ENCODE data around the gene WNT6.

DNA sequence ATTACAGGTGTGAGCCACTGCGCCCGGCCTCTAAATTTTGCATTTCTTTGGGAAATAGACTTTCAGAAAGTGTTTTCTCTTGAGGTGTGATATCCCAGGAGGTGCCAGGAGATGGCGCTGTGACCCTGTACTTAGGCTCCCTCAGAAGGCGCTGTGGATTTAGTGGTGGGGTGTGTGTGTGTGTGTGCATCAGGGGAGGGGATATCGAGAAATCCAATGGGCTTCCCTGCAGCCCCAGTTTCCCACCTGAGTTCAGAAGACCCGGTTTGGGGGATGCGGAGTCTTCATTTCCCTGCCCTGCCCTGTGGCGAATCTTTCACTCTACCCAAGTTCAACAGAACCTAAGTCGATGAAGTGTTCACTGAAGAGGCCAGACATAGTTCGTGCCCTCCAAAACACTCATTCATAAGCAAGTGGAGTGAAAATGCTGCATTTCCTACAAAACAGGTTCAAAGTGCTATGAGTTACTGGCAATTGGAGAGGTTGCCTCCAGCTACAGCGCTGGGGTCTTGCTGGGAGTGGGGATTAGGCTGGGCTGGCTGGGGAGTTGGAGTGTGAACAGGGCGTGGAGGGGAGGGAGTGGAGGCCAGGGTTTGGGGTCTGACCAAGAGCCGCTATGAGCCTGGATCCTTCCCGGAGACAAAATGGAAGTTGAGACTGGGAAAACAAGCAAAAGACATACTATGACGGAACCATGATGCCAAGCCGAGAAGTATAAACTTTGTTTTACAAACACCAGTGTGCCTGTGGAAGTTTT is 6.5 kb upstream of the WNT6 start:
- TF ChIP-seq POLR2AphosphoS5 (IDR thresholded peaks at IDR 0.05; ENCODE audit: low read depth, low read length): no peak
- no peak for TF ChIP-seq TAF1 (IDR thresholded peaks at IDR 0.05; ENCODE audit: low read depth, low read length)
- TF ChIP-seq POLR2A (IDR thresholded peaks at IDR 0.05; ENCODE audit: low read depth, low read length): no peak
- no peak for TF ChIP-seq POU2F2 (IDR thresholded peaks at IDR 0.05; ENCODE audit: low read depth, low read length)
